Measurements from ENCODE around the gene MAP1S. TPM values are rescaled to one million over a fixed set of nuclear protein-coding genes. Genes with fewer than 3 reads are reported as not detected.

The MAP1S gene
- total RNA-seq, 1 donor from 2014 or later: 80.5 TPM

GRCh38 chr19:17721821-17722220, 2.5 kb downstream of the MAP1S start:
- ChIA-PET POLR2A (interaction anchor here (4.0 kb wide), 1 partner anchor 30 kb away, joined by 29 read pairs; the partner anchor contains the start of gene FCHO1), CTCF (interaction anchor here (1.0 to 2.2 kb wide), 3 partner anchors 10 to 33 kb away, joined by 3 to 6 read pairs (median 5); no protein-coding TSS in a partner anchor)
- peaks cover 38% of the 10 kb centered on the region for H3K4me1 Mint-ChIP-seq
- H3K4me3 Mint-ChIP-seq: peak overlapping the region; percentile 89
- peaks cover 46% of the 10 kb centered on the region for H3K36me3 Mint-ChIP-seq (ENCODE audit: low read depth)
- intact Hi-C loops (cut with micrococcal nuclease): no loop called here
- no peaks in the 10 kb centered on the region for H3K27me3 Mint-ChIP-seq
- TF ChIP-seq, protein P1, sequence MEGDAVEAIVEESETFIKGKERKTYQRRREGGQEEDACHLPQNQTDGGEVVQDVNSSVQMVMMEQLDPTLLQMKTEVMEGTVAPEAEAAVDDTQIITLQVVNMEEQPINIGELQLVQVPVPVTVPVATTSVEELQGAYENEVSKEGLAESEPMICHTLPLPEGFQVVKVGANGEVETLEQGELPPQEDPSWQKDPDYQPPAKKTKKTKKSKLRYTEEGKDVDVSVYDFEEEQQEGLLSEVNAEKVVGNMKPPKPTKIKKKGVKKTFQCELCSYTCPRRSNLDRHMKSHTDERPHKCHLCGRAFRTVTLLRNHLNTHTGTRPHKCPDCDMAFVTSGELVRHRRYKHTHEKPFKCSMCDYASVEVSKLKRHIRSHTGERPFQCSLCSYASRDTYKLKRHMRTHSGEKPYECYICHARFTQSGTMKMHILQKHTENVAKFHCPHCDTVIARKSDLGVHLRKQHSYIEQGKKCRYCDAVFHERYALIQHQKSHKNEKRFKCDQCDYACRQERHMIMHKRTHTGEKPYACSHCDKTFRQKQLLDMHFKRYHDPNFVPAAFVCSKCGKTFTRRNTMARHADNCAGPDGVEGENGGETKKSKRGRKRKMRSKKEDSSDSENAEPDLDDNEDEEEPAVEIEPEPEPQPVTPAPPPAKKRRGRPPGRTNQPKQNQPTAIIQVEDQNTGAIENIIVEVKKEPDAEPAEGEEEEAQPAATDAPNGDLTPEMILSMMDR (IDR thresholded peaks at IDR 0.05): no peak
- DNase-seq: no peak
- H3K9me3 Mint-ChIP-seq: no peaks in the 10 kb centered on the region
- H3K27ac Mint-ChIP-seq: peak overlapping the region; percentile 26
- no peak for ATAC-seq (ENCODE audit: low read depth)

DNA sequence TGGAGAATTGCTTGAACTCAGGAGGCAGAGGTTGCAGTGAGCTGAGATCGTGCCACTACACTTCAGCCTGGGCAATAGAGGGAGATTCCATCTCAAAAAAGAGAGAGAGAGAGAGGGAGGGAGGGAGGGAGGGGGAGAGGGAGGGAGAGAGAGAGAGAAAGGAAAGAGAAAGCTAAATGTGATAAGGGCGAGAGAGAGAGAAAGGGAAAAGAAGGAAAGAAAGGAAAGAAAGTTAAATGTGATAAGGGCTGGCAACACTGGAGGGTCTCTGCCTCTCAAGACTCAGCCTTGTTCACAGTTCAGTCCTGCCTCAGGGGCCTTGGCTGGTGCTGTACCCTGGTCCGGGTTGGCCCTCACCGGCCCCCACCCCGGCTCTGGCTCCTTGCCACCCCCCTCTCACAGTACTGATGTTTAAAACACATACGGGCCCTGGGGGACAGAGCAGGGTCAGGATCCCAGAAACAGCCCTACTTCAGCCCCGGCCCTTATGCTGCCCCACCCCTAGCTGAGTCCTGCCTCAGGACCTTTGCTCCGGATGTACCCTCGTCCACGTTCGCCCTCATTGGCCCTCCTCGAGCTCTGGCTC, 3.5 kb downstream of the MAP1S start:
- H3K36me3 Mint-ChIP-seq (ENCODE audit: low read depth): peaks cover 51% of the 10 kb centered on the region
- TF ChIP-seq, protein P1 (IDR thresholded peaks at IDR 0.05): no peak
- ATAC-seq (ENCODE audit: low read depth) (no peak), DNase-seq (no peak)
- peaks cover 33% of the 10 kb centered on the region for H3K4me1 Mint-ChIP-seq
- H3K9me3 Mint-ChIP-seq: no peaks in the 10 kb centered on the region
- no peaks in the 10 kb centered on the region for H3K27me3 Mint-ChIP-seq
- no peak overlapping the region for H3K27ac Mint-ChIP-seq
- CTCF ChIA-PET: interaction anchor here (1.4 kb wide), 1 partner anchor 32 kb away, joined by 6 read pairs; no protein-coding TSS in a partner anchor
- POLR2A ChIA-PET: interaction anchor here (4.0 kb wide), 1 partner anchor 29 kb away, joined by 29 read pairs; the partner anchor contains the start of gene FCHO1
- intact Hi-C loops (cut with micrococcal nuclease): no loop called here
- no peak overlapping the region for H3K4me3 Mint-ChIP-seq

GRCh38 chr19:17724655-17725054, 5.4 kb downstream of the MAP1S start:
- CTCF ChIA-PET: interaction anchor here (0.8 to 2.9 kb wide), 3 partner anchors 30 to 131 kb away, joined by 3 to 22 read pairs (median 21); no protein-coding TSS in a partner anchor
- Mint-ChIP-seq H3K36me3 (ENCODE audit: low read depth) (peaks cover 65% of the 10 kb centered on the region), H3K9me3 (no peaks in the 10 kb centered on the region), H3K27ac (peak overlapping the region; percentile 41), H3K4me1 (peaks cover 26% of the 10 kb centered on the region), H3K4me3 (no peak overlapping the region), H3K27me3 (no peaks in the 10 kb centered on the region)
- ATAC-seq (ENCODE audit: low read depth) (no peak), DNase-seq (no peak)
- POLR2A ChIA-PET: interaction anchor here (1.0 kb wide), 1 partner anchor 135 kb away, joined by 3 read pairs; the partner anchor contains the start of gene RPL18A
- intact Hi-C loops (cut with micrococcal nuclease): loop anchor here (1.0 kb wide), 1 partner anchor 42 kb away; no protein-coding TSS in a partner anchor
- TF ChIP-seq, protein P1 (IDR thresholded peaks at IDR 0.05): no peak

- no peak overlapping the region for H3K27ac Mint-ChIP-seq
- no peak for DNase-seq
- H3K27me3 Mint-ChIP-seq: no peaks in the 10 kb centered on the region
Observed at GRCh38 chr19:17725422-17726078, 6.3 kb downstream of the MAP1S start.

More at GRCh38 chr19:17725422-17726078, 6.3 kb downstream of the MAP1S start:
- ChIA-PET POLR2A (interaction anchor here (1.0 to 1.5 kb wide), 3 partner anchors 27 to 134 kb away, joined by 3 to 7 read pairs (median 3); partner anchors contain the start of gene RPL18A), CTCF (interaction anchor here (0.7 to 2.9 kb wide), 5 partner anchors 22 to 60 kb away, joined by 3 to 22 read pairs (median 4); no protein-coding TSS in a partner anchor)
- peaks cover 26% of the 10 kb centered on the region for H3K4me1 Mint-ChIP-seq
- no peaks in the 10 kb centered on the region for H3K9me3 Mint-ChIP-seq
- intact Hi-C loops (cut with micrococcal nuclease): loop anchor here (1.0 kb wide), 1 partner anchor 41 kb away; no protein-coding TSS in a partner anchor
- TF ChIP-seq, protein P1 (IDR thresholded peaks at IDR 0.05): no peak
- ATAC-seq (ENCODE audit: low read depth): peak; percentile 54
- no peak overlapping the region for H3K4me3 Mint-ChIP-seq
- peaks cover 68% of the 10 kb centered on the region for H3K36me3 Mint-ChIP-seq (ENCODE audit: low read depth)

Data from activated B cell treated with CpG ODN at 0.5 μM for 24 hours (primary cell).